SK-N-MC (cell line): ENCODE data around the gene NTSR1.

Experiments
- EZH2 ChIP-seq: fragments of 200-600 bp; sonication (generic); IDR thresholded peaks from one replicate; pipeline ENCODE4 v1.6.1; 2017; ENCODE audit warnings: antibody characterized with exemption
- POLR2AphosphoS5 ChIP-seq: IDR thresholded peaks from 2 replicates; pipeline ENCODE4 v1.6.1; 2012; ENCODE audit warnings: mild to moderate bottlenecking, low read depth, low read length, borderline replicate concordance

- TF ChIP-seq POLR2AphosphoS5 (no peak), EZH2 (no peak)
These were observed 39.4 kb upstream of the NTSR1 start for GRCh38 chr20:62669249-62669648.
